ENCODE measurements around the gene RCOR2.

- TF ChIP-seq EZH2 (IDR thresholded peaks at IDR 0.05; ENCODE audit: borderline replicate concordance, low read depth, low read length, poor library complexity, severe bottlenecking) = no peak
- no peak for TF ChIP-seq CTCF (conservative IDR thresholded peaks at IDR 0.05; ENCODE audit: low read depth, low read length)
Observed at GRCh38 chr11:63876616-63877015, 40.3 kb downstream of the RCOR2 start.

Measured in A673 (cell line).